GM10266 (cell line): ENCODE data around the gene ARHGDIA.

ENCODE experiments used
- DNase-seq: peaks from one replicate; pipeline ENCODE4 v3.0.0; 2012; ENCODE audit errors: extremely low spot score
- CTCF ChIP-seq: IDR thresholded peaks from 2 replicates; pipeline ENCODE4 v1.5.1; 2012; ENCODE audit warnings: mild to moderate bottlenecking, low read depth; ENCODE audit not compliant: control insufficient read depth, insufficient read depth; ENCODE audit errors: missing control alignments

Gene ARHGDIA

DNA sequence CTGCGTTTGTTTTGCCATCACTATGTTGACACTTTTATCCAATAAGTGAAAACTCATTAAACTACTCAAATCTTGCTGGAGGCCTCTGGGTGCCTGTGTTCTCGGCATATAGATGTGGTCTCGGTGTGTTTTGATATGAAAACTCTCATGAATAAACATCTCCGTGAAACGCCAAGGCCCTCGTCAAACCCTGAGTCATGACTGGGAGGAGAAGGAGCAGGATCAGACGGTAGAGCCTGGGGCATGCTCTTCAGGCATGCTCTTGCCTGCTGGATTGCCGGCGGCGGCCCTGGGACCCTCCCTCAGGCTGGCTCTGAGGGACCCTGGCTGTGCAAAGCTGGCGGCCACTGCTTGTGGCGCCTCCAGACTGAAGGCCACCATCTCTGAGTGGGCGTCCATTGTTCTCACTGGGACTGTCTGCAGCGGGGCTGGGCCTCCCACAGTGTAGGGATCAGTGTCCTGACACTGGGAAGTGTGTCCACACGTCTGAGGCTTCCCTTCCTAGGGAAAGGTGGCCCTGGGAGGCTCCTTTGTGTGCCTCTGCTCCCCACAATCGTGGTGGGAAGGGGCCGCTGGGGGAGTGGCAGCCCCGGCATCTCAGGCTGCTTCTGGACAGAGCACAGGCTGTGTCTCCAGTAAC is 29.2 kb upstream of the ARHGDIA start:
- DNase-seq, result no peak

DNA sequence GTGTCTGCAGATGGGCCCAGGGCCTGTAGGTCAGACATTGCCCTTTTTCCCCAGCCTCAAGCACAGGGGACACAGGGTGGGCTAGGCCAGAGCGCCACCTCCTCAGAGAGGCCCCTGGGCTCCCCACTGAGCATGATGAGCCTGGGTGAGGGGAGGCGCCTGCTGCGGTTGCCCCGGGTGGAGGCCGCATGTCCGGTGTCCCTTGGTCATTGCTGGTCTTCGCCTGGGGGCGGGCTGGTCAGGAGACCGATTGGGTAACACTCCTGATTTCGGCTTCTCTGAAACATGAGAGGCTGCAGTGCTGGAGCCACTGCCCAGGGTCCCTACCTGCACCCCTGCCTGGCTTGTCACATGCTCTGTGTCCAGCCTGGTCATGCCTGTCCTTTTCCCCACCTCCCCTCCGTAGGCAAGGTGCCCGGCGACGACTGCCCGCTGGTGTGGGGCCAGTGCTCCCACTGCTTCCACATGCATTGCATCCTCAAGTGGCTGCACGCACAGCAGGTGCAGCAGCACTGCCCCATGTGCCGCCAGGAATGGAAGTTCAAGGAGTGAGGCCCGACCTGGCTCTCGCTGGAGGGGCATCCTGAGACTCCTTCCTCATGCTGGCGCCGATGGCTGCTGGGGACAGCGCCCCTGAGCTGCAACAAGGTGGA is 28.5 kb upstream of the ARHGDIA start:
- TF ChIP-seq CTCF, result no peak
- no peak for DNase-seq

More for the DNA sequence above, 29.2 kb upstream of the ARHGDIA start:
- no peak for TF ChIP-seq CTCF

- TF ChIP-seq CTCF, result no peak
- no peak for DNase-seq
These were observed 27.7 kb upstream of the ARHGDIA start for GRCh38 chr17:81898885-81899284.

GRCh38 chr17:81898029-81898866 is 27.1 kb upstream of the ARHGDIA start:
- no peak for DNase-seq
- TF ChIP-seq CTCF, result no peak

GRCh38 chr17:81895400-81895799 is 24.3 kb upstream of the ARHGDIA start:
- no peak for TF ChIP-seq CTCF
- DNase-seq, result no peak

- no peak for DNase-seq
- no peak for TF ChIP-seq CTCF
These were observed 20.1 kb upstream of the ARHGDIA start for GRCh38 chr17:81891303-81891552.

GRCh38 chr17:81890447-81891302 is 19.5 kb upstream of the ARHGDIA start:
- no peak for TF ChIP-seq CTCF

More at GRCh38 chr17:81890447-81891302, 19.5 kb upstream of the ARHGDIA start:
- DNase-seq, result no peak
